ENCODE data around the gene CHST11. TPM values are rescaled to one million over a fixed set of nuclear protein-coding genes. Genes with fewer than 3 reads are reported as not detected.
A peak's percentile ranks its signal among the peaks of the same experiment; 100 is the strongest.

CHST11 gene
- total and polyA plus RNA-seq, 10 of the 15 experiments (the other 5 are each of a cell fraction or from before 2014, with no cell fraction given) = 1.9 to 38.1 (median 17.2) TPM

DNA sequence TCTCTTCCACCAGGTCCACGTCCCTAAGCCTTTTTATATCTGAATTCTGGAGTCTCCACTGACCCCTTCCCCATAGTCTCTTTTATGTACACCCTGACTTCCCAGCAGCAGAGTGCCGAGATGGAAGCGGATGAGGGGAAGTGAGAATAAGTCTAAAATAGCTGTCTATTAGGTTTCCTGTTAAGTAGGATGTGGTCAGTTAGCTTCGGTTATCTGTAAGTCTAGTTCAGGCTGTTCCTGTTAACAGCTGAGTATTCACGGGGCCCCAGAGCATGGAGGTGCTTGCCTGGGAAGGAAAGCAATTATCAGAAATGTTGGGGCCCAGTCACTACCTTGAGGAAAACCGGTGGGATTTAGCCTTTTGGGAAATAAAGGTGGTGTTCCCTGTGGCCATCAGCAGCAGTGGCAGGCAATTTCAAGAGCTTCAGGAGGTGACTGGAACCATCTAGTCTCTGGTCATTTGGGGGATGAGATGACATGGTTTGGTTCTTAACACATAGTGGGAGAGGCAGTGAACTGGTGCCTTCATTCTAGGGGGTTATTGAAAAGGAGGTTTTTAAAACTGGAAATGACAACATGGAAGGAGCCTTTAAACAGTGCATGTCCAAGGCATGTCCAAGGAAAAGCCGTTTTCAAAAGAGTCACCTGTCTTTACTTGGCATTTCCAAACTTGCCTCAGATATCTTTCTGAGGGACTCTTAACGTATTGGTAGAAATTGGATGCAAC is 21.8 kb downstream of the CHST11 start (continued):
- no peak for TF ChIP-seq MYC (IDR thresholded peaks at IDR 0.05; ENCODE audit: insufficient read depth, insufficient read length, insufficient replicate concordance, low read length, severe bottlenecking)
- TF ChIP-seq CBX3 (IDR thresholded peaks at IDR 0.05; ENCODE audit: borderline replicate concordance, low read depth) = no peak
- no peak for TF ChIP-seq ZNF384 (IDR thresholded peaks at IDR 0.05; ENCODE audit: borderline replicate concordance, low read depth, low read length)
- TF ChIP-seq CREB1 (IDR thresholded peaks at IDR 0.05; ENCODE audit: low read depth) = peak; percentile 29; the same call in 1 of the 2 replicates
- no peak for TF ChIP-seq TAF1 (IDR thresholded peaks at IDR 0.05; ENCODE audit: borderline replicate concordance, low read depth, low read length)
- TF ChIP-seq TCF12 (IDR thresholded peaks at IDR 0.05; ENCODE audit: low read depth, low read length) = peak; percentile 71; the same call in 1 of the 2 replicates
- peak; percentile 16 for TF ChIP-seq E2F8 (IDR thresholded peaks at IDR 0.05; ENCODE audit: low read depth, partially characterized antibody)
- peak; percentile 66; the same call in 1 of the 2 replicates for TF ChIP-seq RB1 (IDR thresholded peaks at IDR 0.05; ENCODE audit: borderline replicate concordance)
- no peak; the same call in 1 of the 2 replicates for TF ChIP-seq LARP7 (IDR thresholded peaks at IDR 0.05)
- peak; percentile 69; the same call in 1 of the 2 replicates for TF ChIP-seq BACH1 (IDR thresholded peaks at IDR 0.05; ENCODE audit: borderline replicate concordance)
- no peak for TF ChIP-seq CHD1 (IDR thresholded peaks at IDR 0.05; ENCODE audit: low read depth, low read length)
- TF ChIP-seq EED (IDR thresholded peaks at IDR 0.05; ENCODE audit: low read depth) = peak; percentile 93
- peak; percentile 40; the same call in 1 of the 2 replicates for TF ChIP-seq JUNB (IDR thresholded peaks at IDR 0.05)
- TF ChIP-seq, protein P1, sequence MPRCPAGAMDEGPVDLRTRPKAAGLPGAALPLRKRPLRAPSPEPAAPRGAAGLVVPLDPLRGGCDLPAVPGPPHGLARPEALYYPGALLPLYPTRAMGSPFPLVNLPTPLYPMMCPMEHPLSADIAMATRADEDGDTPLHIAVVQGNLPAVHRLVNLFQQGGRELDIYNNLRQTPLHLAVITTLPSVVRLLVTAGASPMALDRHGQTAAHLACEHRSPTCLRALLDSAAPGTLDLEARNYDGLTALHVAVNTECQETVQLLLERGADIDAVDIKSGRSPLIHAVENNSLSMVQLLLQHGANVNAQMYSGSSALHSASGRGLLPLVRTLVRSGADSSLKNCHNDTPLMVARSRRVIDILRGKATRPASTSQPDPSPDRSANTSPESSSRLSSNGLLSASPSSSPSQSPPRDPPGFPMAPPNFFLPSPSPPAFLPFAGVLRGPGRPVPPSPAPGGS (IDR thresholded peaks at IDR 0.05; ENCODE audit: borderline replicate concordance, insufficient read depth, low read depth, low read length, poor library complexity, severe bottlenecking) = peak; percentile 63
- no peak for TF ChIP-seq NR2C2 (IDR thresholded peaks at IDR 0.05; ENCODE audit: borderline replicate concordance, control insufficient read depth, insufficient read length, low read depth)
- no peak for TF ChIP-seq USF1 (IDR thresholded peaks at IDR 0.05; ENCODE audit: borderline replicate concordance, extremely low read length, insufficient read depth, low read depth, low read length)
- TF ChIP-seq, protein P2, sequence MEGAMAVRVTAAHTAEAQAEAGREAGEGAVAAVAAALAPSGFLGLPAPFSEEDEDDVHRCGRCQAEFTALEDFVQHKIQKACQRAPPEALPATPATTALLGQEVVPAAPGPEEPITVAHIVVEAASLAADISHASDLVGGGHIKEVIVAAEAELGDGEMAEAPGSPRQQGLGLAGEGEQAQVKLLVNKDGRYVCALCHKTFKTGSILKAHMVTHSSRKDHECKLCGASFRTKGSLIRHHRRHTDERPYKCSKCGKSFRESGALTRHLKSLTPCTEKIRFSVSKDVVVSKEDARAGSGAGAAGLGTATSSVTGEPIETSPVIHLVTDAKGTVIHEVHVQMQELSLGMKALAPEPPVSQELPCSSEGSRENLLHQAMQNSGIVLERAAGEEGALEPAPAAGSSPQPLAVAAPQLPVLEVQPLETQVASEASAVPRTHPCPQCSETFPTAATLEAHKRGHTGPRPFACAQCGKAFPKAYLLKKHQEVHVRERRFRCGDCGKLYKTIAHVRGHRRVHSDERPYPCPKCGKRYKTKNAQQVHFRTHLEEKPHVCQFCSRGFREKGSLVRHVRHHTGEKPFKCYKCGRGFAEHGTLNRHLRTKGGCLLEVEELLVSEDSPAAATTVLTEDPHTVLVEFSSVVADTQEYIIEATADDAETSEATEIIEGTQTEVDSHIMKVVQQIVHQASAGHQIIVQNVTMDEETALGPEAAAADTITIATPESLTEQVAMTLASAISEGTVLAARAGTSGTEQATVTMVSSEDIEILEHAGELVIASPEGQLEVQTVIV (IDR thresholded peaks at IDR 0.05; ENCODE audit: borderline replicate concordance, partially characterized antibody) = no peak
- no peak for TF ChIP-seq BRCA1 (IDR thresholded peaks at IDR 0.05; ENCODE audit: low read depth, low read length)
